B cell (primary cell): Measurements from ENCODE around the gene BCL10. TPM values are rescaled to one million over a fixed set of nuclear protein-coding genes. Genes with fewer than 3 reads are reported as not detected.

Experiments used
- ATAC-seq: fragments of 200-7000 bp; cut with Tn5 transposase; one replicate; pipeline ENCODE4 v1.10.0; 2021; ENCODE audit warnings: low read depth, mild to moderate bottlenecking, moderate number of reproducible peaks, moderate library complexity
- CTCF ChIA-PET: fragments of 350-600 bp; sonication (Branson Sonifier 250); formaldehyde crosslinking; loops from one replicate; lab custom pipeline; 2021; ENCODE audit warnings: antibody characterized with exemption, inconsistent platforms; lab: Charles Lee
- POLR2A ChIA-PET: fragments of 350-600 bp; sonication (Branson Sonifier 250); formaldehyde crosslinking; loops from one replicate; lab custom pipeline; 2021; ENCODE audit warnings: antibody characterized with exemption; lab: Charles Lee
- DNase-seq: peaks from one replicate; pipeline ENCODE4 v3.0.0; 2013
- H2AFZ ChIP-seq: 2 replicates; pipeline ENCODE4 v1.6.1; 2012; ENCODE audit warnings: mild to moderate bottlenecking, low read depth, low read length; ENCODE audit not compliant: insufficient read depth, poor library complexity, severe bottlenecking
- H3K27ac ChIP-seq, 2 donors: 1 replicate in 1 of 2; 2 replicates in 1 of 2; pipeline ENCODE4 v1.5.1; 2012 to 2013; ENCODE audit warnings: low read length in 2 of 2, mild to moderate bottlenecking in 2 of 2, moderate library complexity in 1 of 2
- H3K27me3 ChIP-seq, 4 experiments: fragments of 200-600 bp in 1 of 4; sonication (generic) in 1 of 4; replicated peaks in 1 of 4; 1 replicate in 2 of 4; 2 replicates in 2 of 4; pipeline versions ENCODE4 v1.6.1 to v1.7.0; 2013 to 2016; ENCODE audit warnings: low read length in 3 of 4, mild to moderate bottlenecking in 2 of 4, mixed read lengths in 1 of 4, moderate library complexity in 1 of 4; ENCODE audit not compliant: insufficient read depth in 4 of 4, control insufficient read depth in 3 of 4; ENCODE audit errors: control extremely low read depth in 1 of 4
- H3K36me3 ChIP-seq, 2 experiments: replicated peaks in 1 of 2; 1 replicate in 1 of 2; 2 replicates in 1 of 2; pipeline versions ENCODE4 v1.6.1 to v1.7.1; 2013; ENCODE audit warnings: low read length in 1 of 2; ENCODE audit not compliant: insufficient read depth in 2 of 2, control insufficient read depth in 1 of 2; ENCODE audit errors: control extremely low read depth in 1 of 2, extremely low read depth in 1 of 2
- H3K4me1 ChIP-seq, 2 donors: fragments of 200-600 bp in 1 of 2; sonication (generic) in 1 of 2; 1 replicate in 1 of 2; 2 replicates in 1 of 2; pipeline versions ENCODE4 v1.5.1 to v1.6.1; 2013 to 2017; ENCODE audit warnings: low read length in 2 of 2; ENCODE audit not compliant: control insufficient read depth in 2 of 2, insufficient read depth in 2 of 2
- H3K4me2 ChIP-seq: replicated peaks from 2 replicates; pipeline ENCODE3; 2012; ENCODE audit warnings: mild to moderate bottlenecking, low read depth, low read length; ENCODE audit not compliant: poor library complexity, severe bottlenecking
- H3K4me3 ChIP-seq, 5 experiments: fragments of 200-600 bp in 1 of 5; sonication (generic) in 1 of 5; 1 replicate in 3 of 5; 2 replicates in 2 of 5; pipeline versions ENCODE4 v1.5.1 to v1.7.0; 2011 to 2016; ENCODE audit warnings: low read length in 4 of 5, mild to moderate bottlenecking in 4 of 5, low read depth in 2 of 5, control low read depth in 1 of 5, moderate library complexity in 1 of 5; ENCODE audit not compliant: insufficient read depth in 1 of 5; ENCODE audit errors: control extremely low read depth in 1 of 5, extremely low read depth in 1 of 5
- H3K79me2 ChIP-seq: fragments of 200-600 bp; sonication (generic); one replicate; pipeline ENCODE4 v1.6.0; 2016; ENCODE audit warnings: low read length; ENCODE audit not compliant: control insufficient read depth, insufficient read depth
- H3K9ac ChIP-seq: fragments of 200-600 bp; sonication (generic); 2 replicates; pipeline ENCODE4 v1.6.1; 2017; ENCODE audit warnings: mild to moderate bottlenecking, low read length, moderate library complexity
- H3K9me3 ChIP-seq, 3 donors: one replicate each; pipeline versions ENCODE4 v1.6.1 to v1.7.1; 2013; ENCODE audit warnings: low read length in 2 of 3; ENCODE audit not compliant: control insufficient read depth in 2 of 3, insufficient read depth in 1 of 3; ENCODE audit errors: control extremely low read depth in 1 of 3
- H4K20me1 ChIP-seq: 2 replicates; pipeline ENCODE4 v1.6.0; 2012; ENCODE audit warnings: mild to moderate bottlenecking, low read length; ENCODE audit not compliant: insufficient read depth, control insufficient read depth, poor library complexity, severe bottlenecking
- H3K27ac Mint-ChIP-seq: one replicate; pipeline ENCODE4 v1.8.0; 2021; ENCODE audit warnings: mixed read lengths
- H3K27me3 Mint-ChIP-seq: one replicate; pipeline ENCODE4 v1.8.0; 2021; ENCODE audit warnings: mixed read lengths
- H3K4me1 Mint-ChIP-seq: one replicate; pipeline ENCODE4 v1.8.0; 2021; ENCODE audit warnings: mixed read lengths
- H3K4me3 Mint-ChIP-seq: one replicate; pipeline ENCODE4 v1.8.0; 2021; ENCODE audit warnings: mixed read lengths
- H3K9me3 Mint-ChIP-seq: one replicate; pipeline ENCODE4 v1.8.0; 2022; ENCODE audit warnings: mixed read lengths; ENCODE audit not compliant: insufficient read depth
- EZH2 ChIP-seq: IDR thresholded peaks from 2 replicates; pipeline ENCODE4 v1.6.1; 2012; ENCODE audit warnings: borderline replicate concordance, low read depth, mild to moderate bottlenecking, moderate library complexity, low read length; ENCODE audit not compliant: insufficient read depth, poor library complexity, severe bottlenecking
- WGBS: methylation state at CpG from one replicate; pipeline ENCODE4 v1.1.5; 2013; ENCODE audit warnings: missing lambda C conversion rate; ENCODE audit not compliant: insufficient coverage; 5-methylcytosine and 5-hydroxymethylcytosine counted together
- intact Hi-C: fragments of 100-400 bp; cut with micrococcal nuclease; formaldehyde crosslinking; loops from one replicate; pipeline ENCODE4 v1.10.0; 2022
- polyA plus RNA-seq: library from polyadenylated mRNA; depleted of rRNA; stranded (reverse); fragments of >200 nt; gene quantifications from 2 replicates; pipeline ENCODE4 v1.2.3, GENCODE V29; 2012
- total RNA-seq, 2 donors: library from RNA; stranded (reverse); fragments of 120-200 nt in 1 of 2; gene quantifications; 1 replicate in 1 of 2; 2 replicates in 1 of 2; pipeline versions ENCODE4 v1.2.3 to v1.2.4, GENCODE V29; 2013 to 2022
- TF ChIP-seq, protein P1 (sequence below): fragments of 200-600 bp; IDR thresholded peaks from one replicate; pipeline ENCODE4 v1.8.0; 2022; ENCODE audit warnings: antibody characterized with exemption, mild to moderate bottlenecking

Gene BCL10
- total and polyA plus RNA-seq, 2 donors (not counting 1 experiment from before 2014, with no cell fraction given) = 26.2 to 60.5 TPM

DNA sequence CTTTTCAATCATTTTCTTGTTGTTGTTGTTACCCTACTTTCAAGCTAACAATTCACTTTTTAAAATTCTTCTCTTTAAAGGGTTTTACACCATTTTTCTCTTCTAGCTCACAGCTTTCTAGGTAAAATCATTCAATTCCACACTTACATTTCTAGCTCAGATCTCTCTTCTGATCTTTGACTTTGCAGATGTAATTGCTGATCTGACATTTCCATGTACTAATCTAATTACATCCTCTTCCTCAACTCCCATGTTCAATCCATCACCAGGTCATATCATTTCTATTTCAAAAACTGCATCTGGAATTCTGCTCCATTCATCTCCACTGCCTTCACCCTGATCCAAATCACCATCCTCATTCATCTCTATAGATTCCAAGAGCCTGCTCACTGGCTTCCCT, 3.0 kb downstream of the BCL10 start:
- ChIA-PET CTCF (interaction anchor here (1.5 to 1.7 kb wide), 2 partner anchors 10 to 14 kb away, joined by 6 to 8 read pairs; partner anchors contain the start of gene C1orf52), POLR2A (no interaction called here)
- H3K4me1 ChIP-seq = peaks cover 33 to 47% of the 10 kb centered on the region in 2 donors
- H3K79me2 ChIP-seq = peaks cover 85% of the 10 kb centered on the region
- H3K27me3 Mint-ChIP-seq = no peaks in the 10 kb centered on the region
- DNase-seq = no peak
- TF ChIP-seq, protein P1, sequence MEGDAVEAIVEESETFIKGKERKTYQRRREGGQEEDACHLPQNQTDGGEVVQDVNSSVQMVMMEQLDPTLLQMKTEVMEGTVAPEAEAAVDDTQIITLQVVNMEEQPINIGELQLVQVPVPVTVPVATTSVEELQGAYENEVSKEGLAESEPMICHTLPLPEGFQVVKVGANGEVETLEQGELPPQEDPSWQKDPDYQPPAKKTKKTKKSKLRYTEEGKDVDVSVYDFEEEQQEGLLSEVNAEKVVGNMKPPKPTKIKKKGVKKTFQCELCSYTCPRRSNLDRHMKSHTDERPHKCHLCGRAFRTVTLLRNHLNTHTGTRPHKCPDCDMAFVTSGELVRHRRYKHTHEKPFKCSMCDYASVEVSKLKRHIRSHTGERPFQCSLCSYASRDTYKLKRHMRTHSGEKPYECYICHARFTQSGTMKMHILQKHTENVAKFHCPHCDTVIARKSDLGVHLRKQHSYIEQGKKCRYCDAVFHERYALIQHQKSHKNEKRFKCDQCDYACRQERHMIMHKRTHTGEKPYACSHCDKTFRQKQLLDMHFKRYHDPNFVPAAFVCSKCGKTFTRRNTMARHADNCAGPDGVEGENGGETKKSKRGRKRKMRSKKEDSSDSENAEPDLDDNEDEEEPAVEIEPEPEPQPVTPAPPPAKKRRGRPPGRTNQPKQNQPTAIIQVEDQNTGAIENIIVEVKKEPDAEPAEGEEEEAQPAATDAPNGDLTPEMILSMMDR = no peak
- TF ChIP-seq EZH2 = no peak
- no peak overlapping the region for H2AFZ ChIP-seq
- no peak for ATAC-seq
- no peak overlapping the region for H3K9ac ChIP-seq
- H3K27ac ChIP-seq = peak overlapping the region in 1 of 2 donors; percentile 99
- H3K9me3 ChIP-seq = no peaks in the 10 kb centered on the region
- H3K36me3 ChIP-seq = peaks cover 7 to 53% of the 10 kb centered on the region in 2 experiments
- H3K4me1 Mint-ChIP-seq = peaks cover 62% of the 10 kb centered on the region
- H3K27ac Mint-ChIP-seq = no peak overlapping the region
- H4K20me1 ChIP-seq = peaks cover 62% of the 10 kb centered on the region
- H3K4me3 ChIP-seq = no peak overlapping the region
- intact Hi-C loops = no loop called here
- peak overlapping the region; percentile 14 for H3K4me3 Mint-ChIP-seq
- H3K27me3 ChIP-seq = no peaks in the 10 kb centered on the region
- H3K9me3 Mint-ChIP-seq = no peaks in the 10 kb centered on the region
- H3K4me2 ChIP-seq = peak overlapping the region; percentile 77

DNA sequence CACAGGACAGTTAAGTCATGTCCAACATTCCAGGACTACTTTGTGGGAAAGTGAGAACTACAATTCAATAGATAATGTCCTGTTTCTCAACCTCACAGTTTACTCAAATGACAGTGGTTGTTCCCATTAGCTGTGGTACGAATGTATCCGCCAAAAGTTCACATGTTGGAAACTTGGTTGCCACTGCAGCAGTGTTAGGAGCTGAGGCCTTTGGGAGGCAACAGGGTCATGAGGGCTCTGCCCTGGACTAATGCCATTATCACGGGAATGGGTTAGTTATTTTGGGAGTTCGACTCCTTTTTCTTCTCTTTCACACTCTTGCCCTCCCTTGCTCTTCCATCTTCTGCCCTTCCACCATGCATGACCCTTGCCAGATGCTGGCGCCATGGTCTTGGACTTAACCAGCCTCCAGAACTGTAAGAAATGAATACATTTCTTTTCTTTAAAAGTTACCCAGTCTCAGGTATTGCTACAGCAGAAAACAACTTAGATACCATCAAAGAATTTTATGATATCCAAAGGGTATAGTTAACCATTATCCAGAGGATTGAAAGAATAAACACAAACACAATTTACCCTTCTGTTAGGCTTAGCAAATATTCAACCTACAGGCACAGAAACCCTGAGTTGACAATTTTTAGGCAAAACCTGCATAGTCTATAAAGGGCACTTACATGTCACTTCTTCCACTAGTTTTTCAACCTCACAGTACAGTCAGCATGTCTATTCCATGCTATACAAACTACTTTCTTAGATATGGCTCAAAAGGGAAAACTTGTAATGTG, 7.4 kb downstream of the BCL10 start:
- H3K27ac ChIP-seq = peak overlapping the region in 1 of 2 donors; percentile 4
- intact Hi-C loops = no loop called here
- H3K27me3 ChIP-seq = no peaks in the 10 kb centered on the region
- Mint-ChIP-seq H3K27ac (no peak overlapping the region), H3K4me3 (no peak overlapping the region), H3K9me3 (no peaks in the 10 kb centered on the region), H3K27me3 (no peaks in the 10 kb centered on the region), H3K4me1 (peaks cover 42% of the 10 kb centered on the region)
- DNase-seq (no peak), ATAC-seq (no peak)
- peaks cover 16 to 79% of the 10 kb centered on the region in 2 experiments for H3K36me3 ChIP-seq
- CTCF ChIA-PET = interaction anchor here (0.7 to 1.9 kb wide), 2 partner anchors 9 to 219 kb away, joined by 3 to 7 read pairs; partner anchors contain the start of gene C1orf52
- no peak for TF ChIP-seq EZH2
- TF ChIP-seq, protein P1 = no peak
- no peak overlapping the region for H3K4me2 ChIP-seq
- no peak overlapping the region for H3K9ac ChIP-seq
- H3K4me3 ChIP-seq = no peak overlapping the region
- no peaks in the 10 kb centered on the region for H3K9me3 ChIP-seq
- peaks cover 64% of the 10 kb centered on the region for H3K79me2 ChIP-seq
- POLR2A ChIA-PET = no interaction called here
- H4K20me1 ChIP-seq = peaks cover 56% of the 10 kb centered on the region
- H2AFZ ChIP-seq = no peak overlapping the region
- peaks cover 9 to 26% of the 10 kb centered on the region in 2 donors for H3K4me1 ChIP-seq
- no CpG with 5 or more reads among the region's 5 CpGs for WGBS
